K562 (cell line): Measurements from ENCODE around the gene RBAK. TPM values are rescaled to one million over a fixed set of nuclear protein-coding genes. Genes with fewer than 3 reads are reported as not detected.

Experiments used
- CC2D1A ChIP-seq: fragments of 450-650 bp; IDR thresholded peaks from 2 replicates; pipeline ENCODE4 v1.6.1; 2017; ENCODE audit warnings: mild to moderate bottlenecking
- JUN ChIP-seq, 2 experiments: sonication (generic) in 1 of 2; formaldehyde crosslinking in 1 of 2; IDR thresholded peaks; 2 replicates each; pipeline versions ENCODE4 v1.6.1 to v1.8.0; 2012 to 2022; ENCODE audit warnings: borderline replicate concordance in 2 of 2, mild to moderate bottlenecking in 2 of 2, improper control_type of control experiment in 1 of 2, low read depth in 1 of 2, low read length in 1 of 2, missing genetic modification reagents in 1 of 2
- MAZ ChIP-seq, 2 experiments: fragments of 450-650 bp in 1 of 2; sonication (generic) in 1 of 2; formaldehyde crosslinking; IDR thresholded peaks in 1 of 2; conservative IDR thresholded peaks in 1 of 2; 2 replicates each; pipeline versions ENCODE4 v1.4.0 to v1.5.0; 2020; ENCODE audit warnings: mild to moderate bottlenecking in 1 of 2, missing genetic modification reagents in 1 of 2
- MIER1 ChIP-seq: fragments of 450-650 bp; IDR thresholded peaks from 2 replicates; pipeline ENCODE4 v1.6.1; 2016; ENCODE audit warnings: antibody characterized with exemption, mild to moderate bottlenecking, low read depth
- RBM25 ChIP-seq: fragments of 200-400 bp; formaldehyde crosslinking; IDR thresholded peaks from 2 replicates; pipeline ENCODE4 v1.6.1; 2018; ENCODE audit warnings: low read length, low read depth, moderate library complexity; ENCODE audit not compliant: severe bottlenecking
- SMARCB1 ChIP-seq: IDR thresholded peaks from 2 replicates; pipeline ENCODE4 v1.6.1; 2011; ENCODE audit warnings: improper control_type of control experiment, low read depth; ENCODE audit not compliant: insufficient read length
- SNIP1 ChIP-seq: fragments of 450-650 bp; IDR thresholded peaks from 2 replicates; pipeline ENCODE4 v1.7.1; 2017; ENCODE audit warnings: low read depth, mild to moderate bottlenecking
- TRIM28 ChIP-seq: fragments of 450-650 bp; IDR thresholded peaks from 2 replicates; pipeline ENCODE4 v1.6.1; 2017
- XRCC3 ChIP-seq: fragments of 450-650 bp; IDR thresholded peaks from 2 replicates; pipeline ENCODE4 v1.6.1; 2017; ENCODE audit warnings: mild to moderate bottlenecking, moderate library complexity
- ZNF668 ChIP-seq: fragments of 250-450 bp; sonication (Bioruptor Pico); IDR thresholded peaks from 2 replicates; pipeline ENCODE4 v1.8.0; 2022; ENCODE audit warnings: mild to moderate bottlenecking, inconsistent platforms
- polyA plus RNA-seq, 8 experiments: library from polyadenylated mRNA; depleted of rRNA in 4 of 8; stranded (reverse) in 5 of 8; unstranded in 3 of 8; fragments of >200 nt; fragmentation: Nextera tagmentation in 2 of 8; fragmentation: Illumina TruSeq in 1 of 8; extraction: Ambion mirVana in 2 of 8; extraction: Trizol in 1 of 8; gene quantifications; 2 replicates each; pipeline versions ENCODE4 v1.2.1 to v1.2.3, GENCODE V29; 2011 to 2014; ENCODE audit warnings: inconsistent platforms in 1 of 8, missing spikeins in 1 of 8
- total RNA-seq, 7 experiments: library from RNA; depleted of rRNA in 6 of 7; stranded (reverse); fragments of >200 nt in 6 of 7; fragmentation: Illumina TruSeq in 2 of 7; extraction: Trizol in 2 of 7; gene quantifications; 2 replicates each; pipeline versions ENCODE4 v1.2.1 to v1.2.3, GENCODE V29; 2011 to 2021; ENCODE audit warnings: low replicate concordance in 1 of 7
- TF ChIP-seq, protein P1 (sequence below): fragments of 250-450 bp; sonication (Bioruptor Pico); IDR thresholded peaks from 2 replicates; pipeline ENCODE4 v1.5.1; 2021; ENCODE audit warnings: mild to moderate bottlenecking
- TF ChIP-seq, protein P2 (sequence below): fragments of 250-450 bp; sonication (Bioruptor Pico); IDR thresholded peaks from 2 replicates; pipeline ENCODE4 v1.4.0; 2020; ENCODE audit warnings: mild to moderate bottlenecking, moderate library complexity

The RBAK gene
- total and polyA plus RNA-seq, 9 of the 15 experiments (the other 6 are each of a cell fraction or from before 2014, with no cell fraction given): 2.7 to 13.2 (median 10.1) TPM

DNA sequence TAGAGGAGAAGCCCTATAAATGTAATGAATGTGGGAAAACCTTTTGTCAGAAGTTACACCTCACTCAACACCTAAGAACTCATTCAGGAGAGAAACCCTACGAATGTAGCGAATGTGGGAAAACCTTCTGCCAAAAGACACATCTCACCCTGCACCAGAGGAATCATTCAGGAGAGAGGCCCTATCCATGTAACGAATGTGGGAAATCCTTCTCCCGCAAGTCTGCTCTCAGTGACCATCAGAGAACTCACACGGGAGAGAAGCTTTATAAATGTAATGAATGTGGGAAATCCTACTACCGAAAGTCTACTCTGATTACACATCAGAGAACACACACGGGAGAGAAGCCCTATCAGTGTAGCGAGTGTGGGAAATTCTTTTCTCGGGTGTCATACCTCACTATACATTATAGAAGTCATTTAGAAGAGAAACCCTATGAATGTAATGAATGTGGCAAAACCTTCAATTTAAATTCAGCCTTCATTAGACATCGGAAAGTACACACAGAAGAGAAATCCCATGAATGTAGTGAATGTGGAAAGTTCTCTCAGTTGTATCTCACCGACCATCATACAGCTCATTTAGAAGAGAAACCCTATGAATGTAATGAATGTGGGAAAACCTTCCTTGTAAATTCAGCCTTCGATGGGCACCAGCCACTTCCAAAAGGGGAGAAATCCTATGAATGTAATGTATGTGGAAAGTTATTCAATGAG is 18.9 kb downstream of the RBAK start (continued):
- TF ChIP-seq JUN (IDR thresholded peaks at IDR 0.05; ENCODE audit: borderline replicate concordance, low read depth, low read length) (peak; percentile 72; the same call in 1 of the 2 replicates), JUN (CRISPR knock-in tag; IDR thresholded peaks at IDR 0.05; ENCODE audit: borderline replicate concordance) (no peak), CC2D1A (no peak), XRCC3 (peak; percentile 97), TRIM28 (peak; percentile 99), MIER1 (0 out of 2 replicates have a peak, but pooled peaks have one; percentile 33), SNIP1 (0 out of 2 replicates have a peak, but pooled peaks have one; percentile 37), RBM25 (peak; percentile 86), MAZ (CRISPR knock-in tag; conservative IDR thresholded peaks at IDR 0.05 in 1 of 2, IDR thresholded peaks at IDR 0.05 in 1 of 2) (no peak), SMARCB1 (no peak), ZNF668 (no peak)
- TF ChIP-seq, protein P1, sequence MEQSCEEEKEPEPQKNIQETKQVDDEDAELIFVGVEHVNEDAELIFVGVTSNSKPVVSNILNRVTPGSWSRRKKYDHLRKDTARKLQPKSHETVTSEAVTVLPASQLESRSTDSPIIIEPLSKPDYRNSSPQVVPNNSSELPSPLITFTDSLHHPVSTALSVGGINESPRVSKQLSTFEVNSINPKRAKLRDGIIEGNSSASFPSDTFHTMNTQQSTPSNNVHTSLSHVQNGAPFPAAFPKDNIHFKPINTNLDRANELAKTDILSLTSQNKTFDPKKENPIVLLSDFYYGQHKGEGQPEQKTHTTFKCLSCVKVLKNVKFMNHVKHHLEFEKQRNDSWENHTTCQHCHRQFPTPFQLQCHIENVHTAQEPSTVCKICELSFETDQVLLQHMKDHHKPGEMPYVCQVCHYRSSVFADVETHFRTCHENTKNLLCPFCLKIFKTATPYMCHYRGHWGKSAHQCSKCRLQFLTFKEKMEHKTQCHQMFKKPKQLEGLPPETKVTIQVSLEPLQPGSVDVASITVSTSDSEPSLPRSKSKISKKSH (CRISPR knock-in tag): peak; percentile 90
- TF ChIP-seq, protein P2, sequence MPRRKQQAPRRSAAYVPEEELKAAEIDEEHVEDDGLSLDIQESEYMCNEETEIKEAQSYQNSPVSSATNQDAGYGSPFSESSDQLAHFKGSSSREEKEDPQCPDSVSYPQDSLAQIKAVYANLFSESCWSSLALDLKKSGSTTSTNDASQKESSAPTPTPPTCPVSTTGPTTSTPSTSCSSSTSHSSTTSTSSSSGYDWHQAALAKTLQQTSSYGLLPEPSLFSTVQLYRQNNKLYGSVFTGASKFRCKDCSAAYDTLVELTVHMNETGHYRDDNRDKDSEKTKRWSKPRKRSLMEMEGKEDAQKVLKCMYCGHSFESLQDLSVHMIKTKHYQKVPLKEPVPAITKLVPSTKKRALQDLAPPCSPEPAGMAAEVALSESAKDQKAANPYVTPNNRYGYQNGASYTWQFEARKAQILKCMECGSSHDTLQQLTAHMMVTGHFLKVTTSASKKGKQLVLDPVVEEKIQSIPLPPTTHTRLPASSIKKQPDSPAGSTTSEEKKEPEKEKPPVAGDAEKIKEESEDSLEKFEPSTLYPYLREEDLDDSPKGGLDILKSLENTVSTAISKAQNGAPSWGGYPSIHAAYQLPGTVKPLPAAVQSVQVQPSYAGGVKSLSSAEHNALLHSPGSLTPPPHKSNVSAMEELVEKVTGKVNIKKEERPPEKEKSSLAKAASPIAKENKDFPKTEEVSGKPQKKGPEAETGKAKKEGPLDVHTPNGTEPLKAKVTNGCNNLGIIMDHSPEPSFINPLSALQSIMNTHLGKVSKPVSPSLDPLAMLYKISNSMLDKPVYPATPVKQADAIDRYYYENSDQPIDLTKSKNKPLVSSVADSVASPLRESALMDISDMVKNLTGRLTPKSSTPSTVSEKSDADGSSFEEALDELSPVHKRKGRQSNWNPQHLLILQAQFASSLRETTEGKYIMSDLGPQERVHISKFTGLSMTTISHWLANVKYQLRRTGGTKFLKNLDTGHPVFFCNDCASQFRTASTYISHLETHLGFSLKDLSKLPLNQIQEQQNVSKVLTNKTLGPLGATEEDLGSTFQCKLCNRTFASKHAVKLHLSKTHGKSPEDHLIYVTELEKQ (CRISPR knock-in tag): no peak
